GM19025 (cell line): ENCODE measurements around the gene DTNB.

Experiments used
- ATAC-seq: cut with Tn5 transposase; IDR thresholded peaks from one replicate; pipeline ENCODE4 v1.9.1; 2021; ENCODE audit warnings: mild to moderate bottlenecking, low read depth, moderate library complexity; ENCODE audit not compliant: unreplicated experiment

Gene DTNB

DNA sequence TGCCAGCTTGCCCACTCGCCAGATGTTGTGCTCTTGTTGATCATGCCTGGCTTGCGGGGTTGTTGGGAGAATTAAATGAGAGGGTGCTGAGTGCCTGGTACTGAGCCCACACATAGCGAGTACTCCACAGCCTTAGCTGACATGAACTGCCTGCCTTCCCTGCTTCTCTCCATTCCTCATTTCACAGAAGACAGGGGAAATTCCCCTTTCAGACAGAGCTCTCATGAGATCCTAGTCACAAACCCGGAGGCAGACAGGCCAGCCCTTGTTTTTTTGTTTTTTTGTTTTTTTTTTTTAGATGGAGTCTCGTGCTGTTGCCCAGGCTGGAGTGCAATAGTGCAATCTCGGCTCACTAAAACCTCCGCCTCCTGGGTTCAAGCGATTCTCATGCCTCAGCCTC lies 314.5 kb downstream of the DTNB start:
- ATAC-seq, result no peak

GRCh38 chr2:25358249-25358815 lies 315.0 kb downstream of the DTNB start:
- no peak for ATAC-seq

DNA sequence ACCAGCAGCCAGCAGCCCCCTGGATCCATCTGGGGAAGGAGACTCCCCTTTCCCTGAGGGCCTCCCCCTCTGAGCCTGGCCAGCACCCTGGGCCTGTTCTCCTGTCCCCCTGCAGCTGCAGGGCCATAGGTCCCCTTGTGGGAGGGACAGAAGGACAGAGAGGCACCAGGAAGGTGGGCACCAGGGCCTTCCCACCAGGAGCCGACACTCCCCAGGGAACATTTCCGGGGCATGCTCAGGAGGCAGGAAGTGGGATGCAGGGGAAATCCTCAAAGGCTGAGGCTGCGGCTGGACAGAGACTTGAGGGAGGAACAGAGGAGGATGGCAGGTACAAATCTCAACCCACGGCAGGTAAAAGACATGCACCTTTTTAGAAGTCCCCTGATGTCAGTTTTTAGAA lies 317.3 kb downstream of the DTNB start:
- ATAC-seq, result no peak

GRCh38 chr2:25355270-25355669 lies 318.1 kb downstream of the DTNB start:
- no peak for ATAC-seq

DNA sequence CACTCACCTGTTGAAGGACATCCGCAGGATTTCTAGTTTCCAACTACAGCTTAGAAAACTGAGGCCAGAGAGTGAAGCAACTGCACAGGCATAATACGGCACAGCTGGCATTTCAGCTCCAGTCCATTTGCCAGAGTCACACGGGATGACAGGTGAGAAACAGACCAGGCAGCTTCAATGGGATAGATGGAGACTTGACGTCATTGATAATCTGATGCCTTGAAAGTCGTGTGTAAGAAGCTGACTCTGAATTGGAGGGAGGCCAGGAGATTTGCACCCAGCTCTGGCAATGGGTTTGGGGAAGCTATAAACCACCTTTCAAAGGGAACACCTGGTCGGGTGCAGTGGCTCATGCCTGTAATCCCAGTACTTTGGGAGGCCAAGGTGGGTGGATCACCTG lies 319.3 kb downstream of the DTNB start:
- ATAC-seq, result no peak

GRCh38 chr2:25349397-25349796 lies 324.0 kb downstream of the DTNB start:
- ATAC-seq, result no peak

GRCh38 chr2:25347846-25348245 lies 325.5 kb downstream of the DTNB start:
- no peak for ATAC-seq

GRCh38 chr2:25347205-25347815 lies 326.1 kb downstream of the DTNB start:
- no peak for ATAC-seq

GRCh38 chr2:25343187-25343825 lies 330.1 kb downstream of the DTNB start:
- ATAC-seq, result no peak

GRCh38 chr2:25342372-25343186 lies 330.8 kb downstream of the DTNB start:
- peak; percentile 76 for ATAC-seq

DNA sequence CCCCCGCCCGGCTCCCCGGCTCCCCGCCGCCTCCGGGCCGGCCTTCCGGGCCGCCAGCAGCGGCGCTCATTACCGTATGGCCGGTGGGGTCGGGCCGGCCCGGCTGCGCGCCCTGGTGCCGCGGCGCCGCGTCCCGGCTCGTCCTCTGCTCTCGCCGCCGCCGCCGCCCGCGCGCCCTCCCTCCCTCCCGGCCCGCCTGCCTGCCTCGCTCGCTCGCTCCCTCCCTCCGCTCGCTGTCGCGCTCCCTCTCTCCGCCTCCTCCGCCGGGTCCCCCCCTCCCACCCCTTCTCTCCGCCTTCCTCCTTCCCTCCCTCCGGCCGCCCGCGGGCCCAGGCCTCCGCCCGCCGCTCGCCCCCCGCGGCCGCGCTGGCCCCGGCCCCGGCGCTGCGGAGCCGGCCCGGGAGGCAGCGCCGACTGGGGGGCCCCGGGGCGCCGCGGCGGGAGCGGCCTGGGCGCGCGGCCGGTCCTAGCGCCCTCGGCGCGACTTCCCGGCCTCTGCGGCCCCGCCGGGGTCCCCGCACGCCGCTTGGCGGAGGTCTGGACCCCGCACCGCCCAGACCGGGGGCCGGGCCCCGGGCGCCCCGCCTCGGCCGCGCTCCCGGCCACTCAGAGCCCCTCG lies 331.5 kb downstream of the DTNB start, which contains the start of gene DNMT3A:
TSS of gene DNMT3A (minus strand) at position 173 of the 619 bp plus-strand sequence. CDS start 27,941 bp downstream, outside the sequence.
- ATAC-seq, result peak; percentile 32

GRCh38 chr2:25341011-25341727 lies 332.2 kb downstream of the DTNB start:
- peak; percentile 24 for ATAC-seq

GRCh38 chr2:25340181-25340921 lies 333.0 kb downstream of the DTNB start:
- no peak for ATAC-seq

DNA sequence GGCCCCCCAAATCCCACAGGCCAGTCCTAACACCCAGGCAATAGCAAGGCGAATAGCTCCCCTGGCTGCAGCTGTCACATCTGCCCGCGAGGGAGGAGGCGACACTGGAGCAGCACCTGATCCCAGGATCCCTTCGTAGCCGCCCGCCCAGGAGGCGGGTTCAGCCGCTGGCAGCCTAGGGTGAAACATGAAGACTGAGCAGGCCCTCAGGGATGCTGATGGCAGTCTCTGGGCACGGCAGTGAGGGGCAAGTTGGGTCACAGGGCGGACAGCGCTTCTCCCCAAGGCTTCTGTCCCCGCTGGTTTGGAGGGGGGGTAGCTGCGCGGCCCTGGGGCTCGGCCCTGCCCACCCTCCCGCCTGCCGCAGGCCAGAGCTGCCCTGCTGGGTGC lies 333.6 kb downstream of the DTNB start:
- ATAC-seq, result no peak

- ATAC-seq, result no peak
Measured at GRCh38 chr2:25339211-25339674, 334.1 kb downstream of the DTNB start.

- ATAC-seq, result no peak
Measured at GRCh38 chr2:25338401-25338800, 335.0 kb downstream of the DTNB start.

GRCh38 chr2:25337891-25338290 lies 335.5 kb downstream of the DTNB start:
- no peak for ATAC-seq

GRCh38 chr2:25337276-25337675 lies 336.1 kb downstream of the DTNB start:
- ATAC-seq, result no peak

- no peak for ATAC-seq
Measured at GRCh38 chr2:25336383-25336841, 337.0 kb downstream of the DTNB start.
